H1 (cell line): ENCODE measurements around the gene DYDC2. TPM values are rescaled to one million over a fixed set of nuclear protein-coding genes. Genes with fewer than 3 reads are reported as not detected.

Experiments used
- CTCF ChIA-PET: fragments of 300-600 bp; sonication (Branson Sonifier 250); formaldehyde crosslinking; loops from one replicate; lab custom pipeline; 2021; ENCODE audit not compliant: partially characterized antibody; lab: Charles Lee
- POLR2A ChIA-PET: fragments of 300-600 bp; sonication (Branson Sonifier 250); formaldehyde crosslinking; loops from one replicate; lab custom pipeline; 2021; ENCODE audit warnings: inconsistent platforms; ENCODE audit not compliant: partially characterized antibody; lab: Charles Lee
- DNase-seq, 2 experiments: peaks; one replicate each; pipeline versions ENCODE4 v3.0.0 to v3.0.0-alpha.2; 2010 to 2022; ENCODE audit warnings: low spot score in 2 of 2, low read depth in 1 of 2, mixed read lengths in 1 of 2
- FAIRE-seq: peaks from 2 replicates; lab custom pipeline; 2011; peaks lifted over from hg19 to GRCh38; lab: Jason Lieb, UNC
- H2AFZ ChIP-seq: 2 replicates; pipeline ENCODE4 v1.8.1; 2012; ENCODE audit warnings: low read length, inconsistent platforms
- H2AK5ac ChIP-seq: 2 replicates; pipeline ENCODE4 v1.6.1; 2013; ENCODE audit warnings: low read depth, low read length
- H2BK120ac ChIP-seq: replicated peaks from 2 replicates; pipeline ENCODE3; 2013; ENCODE audit warnings: low read depth, low read length, inconsistent platforms
- H2BK12ac ChIP-seq: 2 replicates; pipeline ENCODE4 v1.6.1; 2013; ENCODE audit warnings: low read depth, low read length
- H2BK15ac ChIP-seq: 2 replicates; pipeline ENCODE4 v1.6.1; 2013; ENCODE audit warnings: low read length
- H2BK20ac ChIP-seq: 2 replicates; pipeline ENCODE4 v1.6.1; 2013; ENCODE audit warnings: low read length
- H2BK5ac ChIP-seq: 2 replicates; pipeline ENCODE4 v1.6.1; 2013; ENCODE audit warnings: low read depth, low read length
- H3K14ac ChIP-seq: 2 replicates; pipeline ENCODE4 v1.6.1; 2013; ENCODE audit warnings: inconsistent platforms; ENCODE audit not compliant: insufficient read length
- H3K18ac ChIP-seq: 2 replicates; pipeline ENCODE4 v1.6.1; 2013; ENCODE audit warnings: low read length; ENCODE audit errors: extremely low read depth
- H3K23ac ChIP-seq: 2 replicates; pipeline ENCODE4 v1.6.1; 2013; ENCODE audit warnings: inconsistent platforms; ENCODE audit not compliant: insufficient read length
- H3K23me2 ChIP-seq: 2 replicates; pipeline ENCODE4 v1.6.1; 2013; ENCODE audit warnings: low read depth, low read length
- H3K27ac ChIP-seq: 2 replicates; pipeline ENCODE4 v1.6.1; 2011; ENCODE audit warnings: low read depth, low read length, inconsistent platforms
- H3K27me3 ChIP-seq, 4 experiments: replicated peaks in 1 of 4; 1 replicate in 1 of 4; 2 replicates in 3 of 4; pipeline versions ENCODE4 v1.6.1 to v1.8.1; 2011 to 2013; ENCODE audit warnings: low read length in 3 of 4, mild to moderate bottlenecking in 3 of 4, inconsistent platforms in 2 of 4, mixed read lengths in 2 of 4, moderate library complexity in 1 of 4; ENCODE audit not compliant: control insufficient read depth in 3 of 4, insufficient read depth in 3 of 4; ENCODE audit errors: extremely low read depth in 1 of 4
- H3K36me3 ChIP-seq, 4 experiments: 2 replicates each; pipeline versions ENCODE4 v1.6.1 to v1.8.1; 2011 to 2013; ENCODE audit warnings: mild to moderate bottlenecking in 4 of 4, low read length in 3 of 4, moderate library complexity in 2 of 4, control low read depth in 1 of 4, inconsistent platforms in 1 of 4; ENCODE audit not compliant: insufficient read depth in 4 of 4, control insufficient read depth in 2 of 4
- H3K4ac ChIP-seq: replicated peaks from 2 replicates; pipeline ENCODE3; 2013; ENCODE audit warnings: low read length, low read depth, mixed read lengths, inconsistent platforms; ENCODE audit not compliant: insufficient read length
- H3K4me1 ChIP-seq, 4 experiments: replicated peaks in 1 of 4; 1 replicate in 1 of 4; 2 replicates in 3 of 4; pipeline versions ENCODE4 v1.6.1 to v1.8.1; 2011 to 2013; ENCODE audit warnings: low read length in 3 of 4, inconsistent platforms in 2 of 4, mixed read lengths in 1 of 4; ENCODE audit not compliant: insufficient read depth in 4 of 4, control insufficient read depth in 3 of 4
- H3K4me2 ChIP-seq, 2 experiments: 2 replicates each; pipeline versions ENCODE4 v1.6.1 to v1.8.1; 2011 to 2013; ENCODE audit warnings: low read depth in 2 of 2, low read length in 2 of 2, control low read depth in 1 of 2, inconsistent platforms in 1 of 2, mild to moderate bottlenecking in 1 of 2; ENCODE audit not compliant: insufficient read depth in 1 of 2
- H3K4me3 ChIP-seq, 4 experiments: fragments of 200-600, 300-600 bp in 1 of 4; sonication (generic), shearing (Covaris generic), sonication (Bioruptor Twin) in 1 of 4; 2 replicates each; pipeline versions ENCODE4 v1.5.1 to v1.8.1; 2011 to 2016; ENCODE audit warnings: low read length in 4 of 4, low read depth in 3 of 4, control low read depth in 2 of 4, inconsistent platforms in 2 of 4, mild to moderate bottlenecking in 2 of 4, mixed read lengths in 1 of 4, moderate library complexity in 1 of 4; ENCODE audit not compliant: insufficient read depth in 2 of 4; ENCODE audit errors: extremely low read depth in 1 of 4
- H3K56ac ChIP-seq: replicated peaks from 2 replicates; pipeline ENCODE3; 2013; ENCODE audit warnings: low read depth, mild to moderate bottlenecking, mixed read lengths, low read length, inconsistent platforms; ENCODE audit not compliant: insufficient read length
- H3K79me1 ChIP-seq: 2 replicates; pipeline ENCODE4 v1.6.1; 2013; ENCODE audit warnings: low read depth, low read length, control low read depth
- H3K79me2 ChIP-seq, 2 experiments: 2 replicates each; pipeline versions ENCODE4 v1.6.1 to v1.8.1; 2012 to 2013; ENCODE audit warnings: low read length in 2 of 2, mild to moderate bottlenecking in 2 of 2, inconsistent platforms in 1 of 2; ENCODE audit not compliant: insufficient read depth in 2 of 2, control insufficient read depth in 1 of 2
- H3K9ac ChIP-seq, 4 experiments: replicated peaks in 1 of 4; 1 replicate in 1 of 4; 2 replicates in 3 of 4; pipeline versions ENCODE4 v1.6.1 to v1.8.1; 2011 to 2013; ENCODE audit warnings: low read depth in 3 of 4, low read length in 3 of 4, control low read depth in 2 of 4, mild to moderate bottlenecking in 2 of 4, moderate library complexity in 2 of 4, inconsistent platforms in 1 of 4; ENCODE audit errors: extremely low read depth in 1 of 4
- H3K9me3 ChIP-seq, 2 experiments: 2 replicates each; pipeline versions ENCODE4 v1.6.1 to v1.8.1; 2012 to 2013; ENCODE audit warnings: mild to moderate bottlenecking in 2 of 2, moderate library complexity in 2 of 2, control low read depth in 1 of 2, inconsistent platforms in 1 of 2, low read depth in 1 of 2, low read length in 1 of 2, mixed read lengths in 1 of 2; ENCODE audit not compliant: insufficient read depth in 2 of 2
- H4K20me1 ChIP-seq, 2 experiments: replicated peaks in 1 of 2; 2 replicates each; pipeline versions ENCODE3 to v1.8.1; 2011 to 2013; ENCODE audit warnings: inconsistent platforms in 2 of 2, low read length in 2 of 2, mild to moderate bottlenecking in 1 of 2; ENCODE audit not compliant: insufficient read depth in 2 of 2, control insufficient read depth in 1 of 2
- H4K5ac ChIP-seq: 2 replicates; pipeline ENCODE4 v1.6.1; 2013; ENCODE audit warnings: low read length, low read depth, mixed read lengths, inconsistent platforms; ENCODE audit not compliant: insufficient read length
- H4K8ac ChIP-seq: 2 replicates; pipeline ENCODE4 v1.8.0; 2013; ENCODE audit warnings: mild to moderate bottlenecking, moderate library complexity, low read length, inconsistent platforms; ENCODE audit not compliant: insufficient read depth; ENCODE audit errors: extremely low read depth
- H4K91ac ChIP-seq: replicated peaks from 2 replicates; pipeline ENCODE3; 2013; ENCODE audit warnings: low read length, mixed read lengths, inconsistent platforms; ENCODE audit not compliant: insufficient read length
- BRCA1 ChIP-seq: IDR thresholded peaks from 2 replicates; pipeline ENCODE4 v1.6.1; 2012; ENCODE audit warnings: low read depth, low read length, improper control_type of control experiment
- CREB1 ChIP-seq: IDR thresholded peaks from 2 replicates; pipeline ENCODE4 v1.6.1; 2012; ENCODE audit warnings: inconsistent platforms
- KDM4A ChIP-seq: IDR thresholded peaks from one replicate; pipeline ENCODE4 v1.7.1; 2012; ENCODE audit warnings: low read depth, mild to moderate bottlenecking, moderate library complexity, low read length, inconsistent platforms; ENCODE audit not compliant: severe bottlenecking
- RBBP5 ChIP-seq: IDR thresholded peaks from 2 replicates; pipeline ENCODE4 v1.7.1; 2012; ENCODE audit warnings: low read depth, mild to moderate bottlenecking, inconsistent platforms, low read length, moderate library complexity, borderline replicate concordance
- RFX5 ChIP-seq: IDR thresholded peaks from 2 replicates; pipeline ENCODE4 v1.6.1; 2011; ENCODE audit warnings: low read depth, low read length, improper control_type of control experiment, borderline replicate concordance
- SAP30 ChIP-seq: fragments of 300-600 bp; sonication (generic); IDR thresholded peaks from 2 replicates; pipeline ENCODE4 v1.7.1; 2012; ENCODE audit warnings: low read length, moderate library complexity, mild to moderate bottlenecking, inconsistent platforms; ENCODE audit not compliant: insufficient read depth, insufficient replicate concordance
- SP1 ChIP-seq: IDR thresholded peaks from 2 replicates; pipeline ENCODE4 v1.6.1; 2011; ENCODE audit warnings: low read depth, low read length
- WGBS, 2 experiments: shearing (Covaris generic) in 1 of 2; methylation state at CpG; one replicate each; pipeline versions ENCODE4 v1.1.6 to v1.1.7; 2013 to 2015; ENCODE audit warnings: low lambda C conversion rate in 2 of 2, mixed read lengths in 2 of 2, inconsistent platforms in 1 of 2, low coverage in 1 of 2, missing lambda C conversion rate in 1 of 2; ENCODE audit not compliant: insufficient replicate concordance in 2 of 2, insufficient coverage in 1 of 2, insufficient read length in 1 of 2; ENCODE audit errors: extremely low coverage in 1 of 2, missing lambda C conversion rate in 1 of 2; 5-methylcytosine and 5-hydroxymethylcytosine counted together
- polyA plus RNA-seq, 7 experiments: library from polyadenylated mRNA; depleted of rRNA in 3 of 7; stranded (reverse) in 5 of 7; unstranded in 2 of 7; fragments of >200 nt in 5 of 7; fragments of 200-250 nt in 2 of 7; gene quantifications; 1 replicate in 5 of 7; 2 replicates in 1 of 7; 4 replicates in 1 of 7; pipeline versions ENCODE4 v1.2.1 to v1.2.3, GENCODE V29; 2011 to 2013; ENCODE audit warnings: missing spikeins in 2 of 7, mixed read lengths in 2 of 7
- total RNA-seq: library from RNA; stranded (reverse); fragmentation: NEBNext Ultra II Directional; extraction: Animal tissue kit (Norgen Biotek cat#: 25700); gene quantifications from 2 replicates; pipeline ENCODE4 v1.2.1, GENCODE V29; 2021
- TF ChIP-seq, protein P1 (sequence below): IDR thresholded peaks from 2 replicates; pipeline ENCODE4 v1.6.1; 2012; ENCODE audit warnings: low read length, inconsistent platforms
- TF ChIP-seq, protein P2 (sequence below), 3 experiments: IDR thresholded peaks; 1 replicate in 2 of 3; 2 replicates in 1 of 3; pipeline versions ENCODE4 v1.5.1 to v1.6.1; 2011; ENCODE audit warnings: low read length in 3 of 3, mild to moderate bottlenecking in 3 of 3, inconsistent platforms in 2 of 3, low read depth in 1 of 3, moderate library complexity in 1 of 3; ENCODE audit not compliant: insufficient read depth in 1 of 3; ENCODE audit errors: control extremely low read depth in 1 of 3

Gene DYDC2
- total and polyA plus RNA-seq, 2 of the 8 experiments (the other 6 are each of a cell fraction or from before 2014, with no cell fraction given): 1.5 to 5.2 TPM

DNA sequence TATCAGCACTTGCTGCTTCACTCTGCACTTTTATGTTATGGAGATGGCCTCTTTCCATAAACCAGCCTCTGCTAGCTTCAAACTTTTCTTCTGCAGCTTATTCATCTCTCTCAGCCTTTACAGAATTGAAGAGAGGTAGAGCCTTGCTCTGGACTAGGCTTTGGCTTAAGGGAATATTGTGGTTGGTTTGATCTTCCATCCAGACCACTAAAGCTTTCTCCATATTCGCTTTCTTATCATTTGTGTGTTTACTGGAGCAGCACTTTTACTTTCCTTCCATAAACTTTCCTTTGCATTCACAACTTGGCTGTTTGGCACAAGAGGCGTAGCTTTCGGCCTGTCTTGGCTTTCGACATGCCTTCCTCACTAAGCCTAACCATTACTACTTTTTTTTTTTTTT lies 23.6 kb downstream of the DYDC2 start:
- H3K4ac ChIP-seq: no peak overlapping the region
- H3K4me2 ChIP-seq: no peak overlapping the region
- no peak overlapping the region for H2BK20ac ChIP-seq
- H3K27ac ChIP-seq: no peak overlapping the region
- H4K5ac ChIP-seq: no peak overlapping the region
- no peak overlapping the region for H2BK5ac ChIP-seq
- H3K9ac ChIP-seq: no peak overlapping the region
- no peak overlapping the region for H2AK5ac ChIP-seq
- H3K18ac ChIP-seq: no peak overlapping the region
- POLR2A ChIA-PET: interaction anchor here (0.7 kb wide), 1 partner anchor 125 kb away, joined by 3 read pairs; no protein-coding TSS in a partner anchor
- H3K9me3 ChIP-seq: no peaks in the 10 kb centered on the region
- no peaks in the 10 kb centered on the region for H3K36me3 ChIP-seq
- FAIRE-seq (no peak), DNase-seq (no peak)
- H4K8ac ChIP-seq: no peak overlapping the region
- H2AFZ ChIP-seq: no peak overlapping the region
- no peak overlapping the region for H2BK120ac ChIP-seq
- no peak overlapping the region for H3K23ac ChIP-seq
- H3K27me3 ChIP-seq: no peaks in the 10 kb centered on the region
- H2BK12ac ChIP-seq: no peak overlapping the region
- no peaks in the 10 kb centered on the region for H3K79me1 ChIP-seq
- no peaks in the 10 kb centered on the region for H3K79me2 ChIP-seq
- CTCF ChIA-PET: interaction anchor here (0.5 to 13.7 kb wide), 13 partner anchors 16 to 568 kb away, joined by 3 to 128 read pairs (median 3); partner anchors contain the start of gene PRXL2A
- H4K91ac ChIP-seq: no peak overlapping the region
- no peaks in the 10 kb centered on the region for H3K23me2 ChIP-seq
- no peak overlapping the region for H2BK15ac ChIP-seq
- no peak overlapping the region for H3K14ac ChIP-seq
- no peak overlapping the region for H3K56ac ChIP-seq
- no peak overlapping the region for H3K4me3 ChIP-seq
- WGBS, 2 experiments: 83% methylated on average over 4 of the region's 4 CpGs; no CpG with 5 or more reads in 1 of the 2 experiments
- no peaks in the 10 kb centered on the region for H3K4me1 ChIP-seq
- H4K20me1 ChIP-seq: no peaks in the 10 kb centered on the region
- TF ChIP-seq CREB1: no peak
- TF ChIP-seq RBBP5: no peak
- no peak for TF ChIP-seq BRCA1
- no peak for TF ChIP-seq SAP30
- TF ChIP-seq, protein P1, sequence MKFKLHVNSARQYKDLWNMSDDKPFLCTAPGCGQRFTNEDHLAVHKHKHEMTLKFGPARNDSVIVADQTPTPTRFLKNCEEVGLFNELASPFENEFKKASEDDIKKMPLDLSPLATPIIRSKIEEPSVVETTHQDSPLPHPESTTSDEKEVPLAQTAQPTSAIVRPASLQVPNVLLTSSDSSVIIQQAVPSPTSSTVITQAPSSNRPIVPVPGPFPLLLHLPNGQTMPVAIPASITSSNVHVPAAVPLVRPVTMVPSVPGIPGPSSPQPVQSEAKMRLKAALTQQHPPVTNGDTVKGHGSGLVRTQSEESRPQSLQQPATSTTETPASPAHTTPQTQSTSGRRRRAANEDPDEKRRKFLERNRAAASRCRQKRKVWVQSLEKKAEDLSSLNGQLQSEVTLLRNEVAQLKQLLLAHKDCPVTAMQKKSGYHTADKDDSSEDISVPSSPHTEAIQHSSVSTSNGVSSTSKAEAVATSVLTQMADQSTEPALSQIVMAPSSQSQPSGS: no peak
- no peak for TF ChIP-seq KDM4A
- TF ChIP-seq, protein P2, sequence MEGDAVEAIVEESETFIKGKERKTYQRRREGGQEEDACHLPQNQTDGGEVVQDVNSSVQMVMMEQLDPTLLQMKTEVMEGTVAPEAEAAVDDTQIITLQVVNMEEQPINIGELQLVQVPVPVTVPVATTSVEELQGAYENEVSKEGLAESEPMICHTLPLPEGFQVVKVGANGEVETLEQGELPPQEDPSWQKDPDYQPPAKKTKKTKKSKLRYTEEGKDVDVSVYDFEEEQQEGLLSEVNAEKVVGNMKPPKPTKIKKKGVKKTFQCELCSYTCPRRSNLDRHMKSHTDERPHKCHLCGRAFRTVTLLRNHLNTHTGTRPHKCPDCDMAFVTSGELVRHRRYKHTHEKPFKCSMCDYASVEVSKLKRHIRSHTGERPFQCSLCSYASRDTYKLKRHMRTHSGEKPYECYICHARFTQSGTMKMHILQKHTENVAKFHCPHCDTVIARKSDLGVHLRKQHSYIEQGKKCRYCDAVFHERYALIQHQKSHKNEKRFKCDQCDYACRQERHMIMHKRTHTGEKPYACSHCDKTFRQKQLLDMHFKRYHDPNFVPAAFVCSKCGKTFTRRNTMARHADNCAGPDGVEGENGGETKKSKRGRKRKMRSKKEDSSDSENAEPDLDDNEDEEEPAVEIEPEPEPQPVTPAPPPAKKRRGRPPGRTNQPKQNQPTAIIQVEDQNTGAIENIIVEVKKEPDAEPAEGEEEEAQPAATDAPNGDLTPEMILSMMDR (IDR thresholded peaks at IDR 0.05; ENCODE audit: control extremely low read depth in 1 of 3, insufficient read depth in 1 of 3, low read depth in 1 of 3, low read length in 3 of 3): no peak
- TF ChIP-seq RFX5: no peak
- no peak for TF ChIP-seq SP1
